ENCODE results near the gene NT5M.

NT5M gene

DNA sequence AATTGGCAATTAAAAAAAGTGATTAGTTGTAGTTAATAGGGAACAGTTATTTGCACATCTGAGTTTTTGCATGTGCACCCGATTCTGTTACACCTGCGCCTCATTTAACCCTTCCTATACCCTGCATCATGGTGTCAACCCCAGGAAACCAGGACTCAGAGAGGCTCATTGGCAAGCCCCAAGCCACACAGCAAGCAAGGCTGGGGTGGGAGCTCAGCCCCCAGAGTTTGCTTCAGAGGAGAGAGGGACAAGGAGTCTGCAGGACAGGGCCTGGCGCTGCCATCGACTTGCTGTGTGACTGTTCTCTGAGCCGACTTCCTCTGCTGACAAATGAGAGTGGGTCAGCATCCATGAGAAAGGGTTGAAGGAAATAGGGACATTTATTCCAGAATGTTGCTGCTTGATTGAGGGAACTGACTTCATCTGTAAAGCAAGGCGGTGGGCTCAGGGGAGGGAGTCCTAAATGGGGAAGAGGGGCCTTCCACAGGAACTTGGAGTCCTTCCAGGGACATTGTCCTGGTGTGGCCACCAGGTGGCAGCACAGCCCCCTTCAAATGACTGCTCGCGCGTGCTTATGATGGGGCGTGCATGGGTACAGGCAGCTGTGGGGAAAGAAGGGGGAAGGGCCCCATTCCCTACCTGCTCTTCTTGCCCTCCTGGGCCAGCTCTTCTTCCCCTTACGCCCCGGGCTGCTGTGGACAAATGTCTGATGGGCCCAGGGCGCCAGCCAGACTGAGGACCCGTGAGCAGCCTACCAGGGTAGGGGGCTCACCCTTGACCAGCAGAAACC is 51.6 kb downstream of the NT5M start:
- peak; percentile 56 for DNase-seq (ENCODE audit: low read depth)

DNA sequence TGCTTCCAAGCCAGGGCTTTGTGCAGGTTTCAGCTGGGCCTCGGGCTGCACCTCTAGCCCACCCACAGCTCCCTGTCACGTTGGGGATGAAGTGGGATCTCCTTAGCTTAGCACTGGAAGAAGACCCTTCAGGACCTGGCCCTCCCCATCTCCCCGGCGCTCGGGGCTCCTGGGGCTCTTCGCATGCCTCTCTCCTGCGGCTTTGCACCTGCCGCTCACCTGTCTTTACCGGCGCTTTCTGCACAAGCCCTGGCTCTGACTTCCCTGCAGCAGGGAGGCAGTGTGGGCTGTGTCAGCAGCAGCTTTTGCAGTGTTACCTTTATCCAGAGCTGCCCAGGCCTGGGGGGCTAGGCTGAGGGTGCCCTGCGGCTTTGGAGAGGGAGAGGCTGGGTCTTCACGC is 52.3 kb downstream of the NT5M start:
- no peak for DNase-seq (ENCODE audit: low read depth)

DNA sequence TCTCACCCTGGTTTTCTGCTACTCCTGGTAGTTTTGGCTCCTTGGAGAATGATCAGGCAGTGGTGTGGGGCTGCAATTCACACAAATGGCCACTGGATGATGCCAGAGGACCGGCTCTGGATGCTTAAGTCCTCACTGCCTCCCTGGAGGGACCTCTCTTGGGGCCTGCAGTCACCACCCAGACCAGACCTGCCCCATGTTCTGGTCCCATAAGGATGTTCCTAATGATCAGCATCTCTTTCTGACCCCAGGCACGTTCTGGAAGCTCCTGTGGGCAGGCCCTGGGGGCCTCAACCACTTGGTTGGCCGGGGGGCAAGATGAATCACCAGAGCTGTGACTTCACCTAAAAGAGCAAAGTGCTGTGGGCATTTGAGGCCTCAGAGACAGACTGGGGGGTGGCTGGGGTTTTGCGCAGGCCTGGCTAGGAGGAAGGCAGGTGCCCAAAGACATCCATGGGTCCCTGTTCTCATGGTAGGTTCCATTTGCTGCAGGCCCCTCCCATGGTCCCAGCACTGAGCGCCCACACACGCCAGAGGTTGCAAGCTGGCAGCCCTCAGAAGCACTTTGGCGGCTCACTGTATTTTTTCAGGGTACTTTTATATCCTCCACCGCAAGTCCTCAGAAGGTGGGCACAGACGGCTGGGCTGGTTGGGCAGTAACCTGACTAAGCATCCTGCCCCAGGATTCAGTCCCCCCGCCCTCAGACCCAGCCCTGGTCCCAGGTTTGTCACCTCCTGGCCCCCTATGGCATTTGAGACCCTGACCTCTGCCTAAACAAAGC is 53.2 kb downstream of the NT5M start:
- DNase-seq (ENCODE audit: low read depth), result peak; percentile 43

GRCh38 chr17:17356931-17357270 is 53.7 kb downstream of the NT5M start:
- DNase-seq (ENCODE audit: low read depth), result no peak

DNA sequence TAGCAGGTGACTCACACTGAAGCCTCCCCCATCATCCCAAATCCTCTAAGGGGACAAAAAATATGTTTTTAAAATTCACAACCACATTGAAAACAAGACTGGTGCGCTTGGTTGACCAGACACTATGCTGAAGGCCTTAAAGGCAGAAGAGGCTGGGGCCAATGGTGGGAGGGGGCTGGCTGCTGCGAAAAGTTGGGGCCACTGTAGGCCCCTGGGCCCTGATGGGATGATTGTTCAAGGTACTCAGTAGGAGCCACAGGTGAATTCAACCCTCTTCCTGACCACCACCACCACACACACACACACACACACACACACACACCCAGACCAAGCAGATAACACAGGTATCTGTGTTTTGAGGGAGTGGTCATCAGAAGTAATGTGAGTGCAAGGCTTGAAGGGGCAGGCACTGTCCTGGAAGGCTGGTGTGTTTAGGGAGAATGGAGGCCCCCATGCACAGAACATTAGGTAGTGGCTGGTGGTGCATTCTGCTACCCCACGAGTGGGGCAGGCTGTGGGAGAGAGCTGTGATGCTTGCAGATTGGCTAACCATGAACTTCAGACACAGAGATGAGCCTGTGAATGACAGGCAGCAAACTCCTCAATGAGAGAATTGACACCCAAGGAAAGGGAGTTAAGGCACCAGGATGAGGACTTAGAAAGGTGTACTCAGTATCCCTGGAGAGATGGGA is 55.0 kb downstream of the NT5M start:
- DNase-seq (ENCODE audit: low read depth), result no peak

GRCh38 chr17:17358866-17359265 is 55.7 kb downstream of the NT5M start:
- DNase-seq (ENCODE audit: low read depth), result no peak

- no peak for DNase-seq (ENCODE audit: low read depth)
Observed at GRCh38 chr17:17359271-17359670, 56.1 kb downstream of the NT5M start.

DNA sequence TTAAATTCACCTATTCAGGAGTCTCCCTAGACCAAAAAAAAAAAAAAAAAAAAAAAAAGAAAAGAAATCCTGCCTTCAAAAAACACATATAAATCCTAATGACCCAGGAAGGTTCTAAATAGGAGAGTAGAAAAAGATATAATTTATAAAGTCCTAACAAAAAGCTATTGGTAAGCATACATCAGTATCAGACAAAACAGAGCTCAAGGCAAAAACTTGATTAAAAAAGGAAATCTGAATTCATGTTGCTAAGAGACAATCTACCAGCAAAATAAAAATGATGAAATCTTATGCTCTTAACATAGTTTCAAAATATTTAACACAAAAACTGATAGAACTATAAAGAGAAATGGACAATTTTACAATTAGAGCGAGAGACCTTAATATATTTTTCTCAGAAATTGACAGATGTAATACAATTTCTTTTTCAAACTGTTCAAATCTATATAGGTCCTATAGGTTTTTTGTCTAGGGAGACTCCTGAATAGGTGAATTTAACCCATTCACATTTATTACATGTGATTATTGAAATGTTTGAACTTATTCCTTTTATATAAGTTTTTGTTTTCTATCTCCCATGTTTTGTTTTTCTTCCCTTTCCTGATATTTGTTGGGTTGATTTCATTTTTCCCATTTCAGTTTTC is 57.0 kb downstream of the NT5M start:
- DNase-seq (ENCODE audit: low read depth), result no peak

GRCh38 chr17:17361543-17361866 is 58.3 kb downstream of the NT5M start:
- DNase-seq (ENCODE audit: low read depth), result no peak

DNA sequence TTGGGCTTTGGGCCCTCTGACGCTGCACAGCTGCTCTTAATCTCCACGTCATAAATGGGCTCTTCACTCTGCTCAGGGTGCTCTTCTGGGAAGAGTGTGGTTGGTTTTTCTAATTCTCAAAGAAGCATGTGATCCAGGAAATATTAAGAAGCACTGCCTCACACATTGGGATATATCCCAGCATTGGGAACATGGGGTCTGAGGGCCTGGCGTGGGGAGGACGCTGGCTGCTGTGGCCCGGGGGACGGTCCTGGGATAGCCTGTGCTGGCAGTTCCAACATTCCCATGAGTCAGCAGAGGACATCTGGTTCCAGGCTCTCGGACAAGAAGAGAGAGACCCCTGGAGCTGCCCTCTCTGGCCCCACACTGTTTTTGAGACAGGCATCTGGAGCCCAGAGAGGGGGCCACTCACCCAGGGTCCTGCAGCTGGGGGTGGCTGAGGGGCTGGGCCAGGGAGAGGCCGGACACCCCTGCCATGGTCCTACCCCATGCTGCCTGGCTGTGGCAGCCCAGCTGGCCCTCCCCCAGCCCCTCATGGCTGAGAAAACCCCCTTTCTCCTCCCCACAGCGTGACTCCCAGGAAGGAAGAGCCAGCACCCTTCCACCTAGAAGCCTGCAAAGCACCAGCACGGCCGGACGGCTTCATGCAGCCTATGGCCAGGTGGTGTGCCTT is 58.8 kb downstream of the NT5M start:
- DNase-seq (ENCODE audit: low read depth), result no peak

DNA sequence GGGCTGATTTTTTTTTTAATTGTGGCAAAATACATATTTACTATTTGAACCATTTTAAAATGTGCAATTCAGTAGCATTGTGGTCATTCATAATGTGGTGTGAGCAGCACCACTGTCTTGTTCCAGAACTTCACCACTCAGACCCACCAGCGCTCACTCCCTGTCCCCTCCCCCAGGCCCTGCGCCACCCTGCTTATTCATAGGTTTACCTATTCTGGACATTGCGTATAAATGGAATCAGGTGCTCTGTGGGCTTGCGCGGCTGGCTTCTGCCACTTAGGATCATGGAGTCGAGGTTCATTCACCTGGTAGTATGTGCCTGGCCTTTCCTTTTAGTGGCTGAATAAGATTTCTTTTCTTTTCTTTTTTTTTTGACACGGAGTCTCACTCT is 59.4 kb downstream of the NT5M start:
- DNase-seq (ENCODE audit: low read depth), result no peak

DNA sequence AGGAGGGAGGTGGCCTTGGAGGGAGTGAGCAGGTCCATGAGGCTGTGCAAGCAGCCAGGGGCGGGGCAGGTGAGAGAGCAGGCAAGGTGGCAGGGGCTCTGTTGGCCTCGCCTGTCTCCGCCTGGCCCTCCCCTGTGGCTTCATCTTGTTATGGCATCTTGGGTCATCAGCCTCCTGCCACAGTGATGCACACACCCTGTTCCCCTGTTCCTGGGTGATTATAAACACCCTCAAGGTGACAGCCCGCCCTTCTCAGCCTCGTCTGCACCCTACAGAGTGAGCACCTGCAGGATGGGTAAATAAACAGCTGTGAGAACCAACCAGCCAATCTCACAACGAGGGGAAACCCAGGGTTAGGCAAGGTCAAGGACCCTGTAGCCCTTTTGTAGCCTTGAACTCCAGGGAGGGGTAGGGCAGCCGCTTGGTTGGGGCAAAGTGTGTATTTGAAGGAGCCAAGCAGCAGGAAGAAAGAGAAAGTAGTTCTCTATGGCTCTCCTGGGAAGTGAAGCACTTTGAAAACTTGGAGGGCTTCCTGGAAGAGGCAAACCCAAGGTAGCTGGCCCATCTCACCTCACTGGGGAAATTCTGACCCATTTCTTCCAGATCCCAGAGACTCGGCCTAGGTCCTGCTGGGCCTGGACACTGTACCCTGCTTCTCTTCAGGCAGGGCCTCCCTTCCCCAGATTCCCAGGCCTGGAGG is 60.6 kb downstream of the NT5M start:
- no peak for DNase-seq (ENCODE audit: low read depth)

GRCh38 chr17:17364338-17364667 is 61.1 kb downstream of the NT5M start:
- no peak for DNase-seq (ENCODE audit: low read depth)

- DNase-seq (ENCODE audit: low read depth), result no peak
Observed at GRCh38 chr17:17365476-17366110, 62.4 kb downstream of the NT5M start.

- no peak for DNase-seq (ENCODE audit: low read depth)
Observed at GRCh38 chr17:17366235-17366634, 63.1 kb downstream of the NT5M start.

DNA sequence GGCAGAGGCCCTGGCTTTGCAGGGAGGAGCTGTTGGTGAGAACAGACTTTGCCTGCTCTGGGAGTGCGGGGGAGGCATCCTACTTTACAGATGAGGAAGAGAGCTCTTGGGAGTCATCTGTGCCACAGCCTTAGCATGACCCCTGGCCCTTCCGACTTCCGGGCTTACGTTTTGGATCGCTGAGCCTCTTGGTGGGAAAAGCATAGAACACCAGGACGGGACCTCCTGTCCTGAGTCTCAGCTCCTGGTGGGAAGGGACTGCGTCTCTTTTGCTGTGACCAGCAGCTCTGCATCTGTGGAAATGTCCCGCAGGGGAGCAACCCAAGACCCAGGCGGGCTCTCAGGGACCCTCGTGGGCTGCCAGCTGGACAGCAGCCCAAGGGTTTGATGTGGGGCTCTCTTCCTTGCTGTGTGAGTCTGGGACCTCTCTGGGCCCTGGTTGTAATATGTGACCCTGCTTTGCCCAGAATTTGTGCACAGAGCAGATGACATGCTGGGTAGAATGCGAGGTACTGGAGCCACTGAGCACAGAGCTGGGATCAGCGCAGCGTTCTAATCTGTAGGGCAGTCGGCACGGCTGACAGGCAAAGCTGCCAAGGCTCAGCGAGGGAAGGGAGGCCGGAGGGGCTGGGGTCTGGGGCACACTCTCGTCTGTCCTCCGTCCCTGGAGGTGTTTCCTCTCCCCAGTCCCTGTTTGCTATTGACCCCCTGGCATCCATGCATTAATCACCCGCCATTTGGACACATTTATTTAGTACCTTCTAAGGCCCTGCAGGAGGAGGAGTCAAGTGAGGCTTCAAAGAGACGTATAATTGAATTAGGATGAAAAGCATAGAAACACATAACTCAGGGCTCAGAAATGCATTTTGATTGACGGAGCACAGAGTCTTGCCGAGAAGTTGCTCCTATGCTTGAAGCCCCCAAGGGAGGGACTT is 64.0 kb downstream of the NT5M start:
- DNase-seq (ENCODE audit: low read depth), result no peak

GRCh38 chr17:17367931-17368330 is 64.8 kb downstream of the NT5M start:
- no peak for DNase-seq (ENCODE audit: low read depth)

GRCh38 chr17:17370711-17371110 is 67.5 kb downstream of the NT5M start:
- DNase-seq (ENCODE audit: low read depth), result no peak

- DNase-seq (ENCODE audit: low read depth), result no peak
Observed at GRCh38 chr17:17372856-17373520, 69.8 kb downstream of the NT5M start.
